ENCODE results near the gene FAS. TPM values are rescaled to one million over a fixed set of nuclear protein-coding genes. Genes with fewer than 3 reads are reported as not detected.
"Not testable (repeated sequence)": the region's sequence is repeated elsewhere in the genome, so short reads cannot be mapped to it uniquely, and the experiment has no call there.

FAS gene
- total RNA-seq, 2 donors from 2014 or later = 80.0 to 82.8 TPM

DNA sequence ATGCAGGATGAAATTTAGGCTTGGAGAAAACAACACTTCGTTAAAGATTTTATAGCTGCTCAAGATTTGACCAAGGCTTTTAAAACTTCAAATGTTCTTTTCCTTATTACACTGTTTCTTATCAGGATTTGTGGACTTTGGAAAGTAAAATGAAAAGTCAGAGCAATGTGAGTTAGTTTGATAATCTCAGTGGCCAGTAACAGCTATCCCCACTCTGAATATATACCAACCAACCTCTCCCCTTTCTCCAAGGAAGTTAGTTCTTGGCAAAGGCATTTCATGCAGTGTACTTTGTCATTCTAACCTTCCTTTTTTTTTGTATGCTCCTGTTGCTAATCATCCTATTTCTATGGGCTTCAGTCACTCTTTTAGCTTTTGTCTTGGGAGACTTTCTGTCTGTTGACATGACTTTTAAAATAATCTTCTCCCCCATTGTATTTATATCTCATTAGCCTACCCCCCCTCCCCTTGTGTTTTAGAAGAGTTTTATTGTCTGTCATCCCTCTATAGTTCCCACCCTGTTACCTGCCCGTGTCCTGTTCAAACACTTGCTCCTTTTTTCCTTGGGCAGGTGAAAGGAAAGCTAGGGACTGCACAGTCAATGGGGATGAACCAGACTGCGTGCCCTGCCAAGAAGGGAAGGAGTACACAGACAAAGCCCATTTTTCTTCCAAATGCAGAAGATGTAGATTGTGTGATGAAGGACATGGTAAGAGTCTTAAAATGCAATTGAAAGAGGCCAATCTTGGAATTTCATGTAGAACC lies 16.7 kb downstream of the FAS start:
- peaks cover 25% of the 10 kb centered on the region for H3K4me1 Mint-ChIP-seq

DNA sequence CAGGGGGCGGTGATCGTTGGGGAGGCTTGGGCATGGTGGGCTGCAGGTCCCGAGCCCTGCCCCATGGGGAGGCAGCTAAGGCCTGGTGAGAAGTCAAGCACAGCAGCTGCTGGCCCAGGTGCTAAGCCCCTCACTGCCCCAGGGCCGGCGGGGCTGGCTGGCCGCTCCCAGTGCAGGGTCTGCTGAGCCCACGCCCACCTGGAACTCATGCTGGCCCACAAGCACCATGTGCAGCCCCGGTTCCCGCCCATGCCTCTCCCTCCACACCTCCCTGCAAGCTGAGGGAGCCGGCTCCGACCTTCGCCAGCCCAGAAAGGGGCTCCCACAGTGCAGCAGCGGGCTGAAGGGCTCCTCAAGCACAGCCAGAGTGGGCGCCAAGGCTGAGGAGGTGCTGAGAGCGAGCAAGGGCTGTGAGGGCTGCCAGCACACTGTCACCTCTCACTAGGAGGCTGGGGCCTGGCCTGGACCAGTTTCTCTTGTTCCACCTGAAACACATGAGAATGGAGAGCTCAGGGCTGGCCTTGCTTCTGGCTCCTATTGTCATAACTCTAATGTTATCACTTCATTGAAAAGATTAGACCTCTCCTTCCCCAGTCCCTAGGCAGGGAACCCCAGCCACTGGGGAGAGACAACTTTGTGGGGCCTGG lies 28.2 kb downstream of the FAS start:
- H3K4me3 Mint-ChIP-seq; H3K9me3 ChIP-seq (ENCODE audit: control insufficient read depth, low read length, poor library complexity, severe bottlenecking); DNase-seq; H3K27me3 Mint-ChIP-seq; ATAC-seq; H3K4me1 Mint-ChIP-seq: not testable (repeated sequence)
- Mint-ChIP-seq H3K27ac (peak overlapping the region; percentile 37), H3K36me3 (ENCODE audit: low read depth) (peaks cover 14% of the 10 kb centered on the region)

More for the DNA sequence above, 16.7 kb downstream of the FAS start:
- H3K27me3 Mint-ChIP-seq = no peaks in the 10 kb centered on the region
- H3K36me3 Mint-ChIP-seq (ENCODE audit: low read depth) = peaks cover 8% of the 10 kb centered on the region
- no peaks in the 10 kb centered on the region for H3K9me3 ChIP-seq (ENCODE audit: control insufficient read depth, low read length, poor library complexity, severe bottlenecking)
- ATAC-seq (no peak), DNase-seq (no peak)
- peak overlapping the region; percentile 21 for H3K27ac Mint-ChIP-seq
- no peak overlapping the region for H3K4me3 Mint-ChIP-seq

GRCh38 chr10:89019569-89020327 lies 29.1 kb downstream of the FAS start:
- Mint-ChIP-seq H3K36me3 (ENCODE audit: low read depth) (peaks cover 14% of the 10 kb centered on the region), H3K4me3 (no peak overlapping the region), H3K27ac (peak overlapping the region; percentile 37)

GRCh38 chr10:89021526-89021925 lies 30.9 kb downstream of the FAS start:
- not testable (repeated sequence) for DNase-seq; H3K4me3 Mint-ChIP-seq; H3K9me3 ChIP-seq (ENCODE audit: control insufficient read depth, low read length, poor library complexity, severe bottlenecking); ATAC-seq; H3K27me3 Mint-ChIP-seq
- Mint-ChIP-seq H3K36me3 (ENCODE audit: low read depth) (peaks cover 19% of the 10 kb centered on the region), H3K4me1 (peaks cover 11% of the 10 kb centered on the region), H3K27ac (peak overlapping the region; percentile 43)

More at GRCh38 chr10:89019569-89020327, 29.1 kb downstream of the FAS start:
- ATAC-seq (no peak), DNase-seq (no peak)
- Mint-ChIP-seq H3K27me3 (no peaks in the 10 kb centered on the region), H3K4me1 (peaks cover 8% of the 10 kb centered on the region)
- H3K9me3 ChIP-seq (ENCODE audit: control insufficient read depth, low read length, poor library complexity, severe bottlenecking) = no peaks in the 10 kb centered on the region

- H3K4me1 Mint-ChIP-seq = peaks cover 12% of the 10 kb centered on the region
- DNase-seq = no peak
- H3K36me3 Mint-ChIP-seq (ENCODE audit: low read depth) = peaks cover 15% of the 10 kb centered on the region
- H3K27me3 Mint-ChIP-seq = no peaks in the 10 kb centered on the region
- H3K4me3 Mint-ChIP-seq = no peak overlapping the region
- no peaks in the 10 kb centered on the region for H3K9me3 ChIP-seq (ENCODE audit: control insufficient read depth, low read length, poor library complexity, severe bottlenecking)
- ATAC-seq = no peak
- no peak overlapping the region for H3K27ac Mint-ChIP-seq
Measured at GRCh38 chr10:89022734-89023133, 32.1 kb downstream of the FAS start.

GRCh38 chr10:89025453-89025852 lies 34.9 kb downstream of the FAS start:
- Mint-ChIP-seq H3K27me3 (no peaks in the 10 kb centered on the region), H3K27ac (peak overlapping the region; percentile 69), H3K4me1 (peaks cover 15% of the 10 kb centered on the region), H3K36me3 (ENCODE audit: low read depth) (peaks cover 10% of the 10 kb centered on the region), H3K4me3 (no peak overlapping the region)
- DNase-seq (no peak), ATAC-seq (no peak)
- H3K9me3 ChIP-seq (ENCODE audit: control insufficient read depth, low read length, poor library complexity, severe bottlenecking) = no peaks in the 10 kb centered on the region

- no peaks in the 10 kb centered on the region for H3K9me3 ChIP-seq (ENCODE audit: control insufficient read depth, low read length, poor library complexity, severe bottlenecking)
- Mint-ChIP-seq H3K4me1 (peaks cover 20% of the 10 kb centered on the region), H3K4me3 (no peak overlapping the region), H3K27me3 (no peaks in the 10 kb centered on the region), H3K36me3 (ENCODE audit: low read depth) (peaks cover 8% of the 10 kb centered on the region), H3K27ac (peak overlapping the region; percentile 67)
- no peak for ATAC-seq
- DNase-seq = no peak
Measured at GRCh38 chr10:89029181-89029580, 38.6 kb downstream of the FAS start.

- DNase-seq (peak; percentile 34 to 56 (median 42)), ATAC-seq (peak; percentile 84)
- Mint-ChIP-seq H3K4me1 (peaks cover 20% of the 10 kb centered on the region), H3K4me3 (no peak overlapping the region), H3K36me3 (ENCODE audit: low read depth) (peaks cover 7% of the 10 kb centered on the region), H3K27ac (no peak overlapping the region), H3K27me3 (no peaks in the 10 kb centered on the region)
- H3K9me3 ChIP-seq (ENCODE audit: control insufficient read depth, low read length, poor library complexity, severe bottlenecking) = no peaks in the 10 kb centered on the region
Measured at GRCh38 chr10:89029785-89030437, 39.3 kb downstream of the FAS start.

- DNase-seq (no peak), ATAC-seq (no peak)
- H3K36me3 Mint-ChIP-seq (ENCODE audit: low read depth) = peaks cover 5% of the 10 kb centered on the region
- no peak overlapping the region for H3K4me3 Mint-ChIP-seq
- H3K27me3 Mint-ChIP-seq = no peaks in the 10 kb centered on the region
- no peaks in the 10 kb centered on the region for H3K9me3 ChIP-seq (ENCODE audit: control insufficient read depth, low read length, poor library complexity, severe bottlenecking)
- H3K27ac Mint-ChIP-seq = no peak overlapping the region
- H3K4me1 Mint-ChIP-seq = peaks cover 18% of the 10 kb centered on the region
Measured at GRCh38 chr10:89030791-89031190, 40.2 kb downstream of the FAS start.

GRCh38 chr10:89032141-89032891 lies 41.7 kb downstream of the FAS start:
- H3K9me3 ChIP-seq (ENCODE audit: control insufficient read depth, low read length, poor library complexity, severe bottlenecking) = no peaks in the 10 kb centered on the region
- DNase-seq (no peak), ATAC-seq (peak; percentile 28)
- no peak overlapping the region for H3K4me3 Mint-ChIP-seq
- H3K4me1 Mint-ChIP-seq = peaks cover 18% of the 10 kb centered on the region
- H3K36me3 Mint-ChIP-seq (ENCODE audit: low read depth) = peaks cover 2% of the 10 kb centered on the region
- no peak overlapping the region for H3K27ac Mint-ChIP-seq
- no peaks in the 10 kb centered on the region for H3K27me3 Mint-ChIP-seq

DNA sequence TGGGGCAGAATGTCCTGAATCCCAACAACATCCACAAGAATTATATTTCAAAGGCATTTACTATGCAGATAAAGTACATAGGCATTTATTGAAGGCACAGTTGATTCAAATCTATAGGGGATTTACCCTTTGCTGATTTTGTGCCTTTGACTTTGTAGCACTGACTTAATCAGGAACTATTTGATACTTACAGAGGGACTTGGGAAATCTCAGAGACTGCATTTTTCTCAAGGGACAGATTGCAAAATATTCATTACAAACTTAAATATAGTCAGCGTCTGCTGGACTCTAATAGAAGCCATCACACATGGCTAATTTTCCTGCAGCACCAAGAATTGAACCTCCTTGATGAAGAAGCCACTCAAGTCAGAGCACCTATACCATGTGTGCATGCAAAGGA lies 44.9 kb downstream of the FAS start:
- Mint-ChIP-seq H3K27me3 (no peaks in the 10 kb centered on the region), H3K4me3 (no peak overlapping the region), H3K36me3 (ENCODE audit: low read depth) (peaks cover 5% of the 10 kb centered on the region), H3K4me1 (peaks cover 11% of the 10 kb centered on the region), H3K27ac (no peak overlapping the region)
- no peaks in the 10 kb centered on the region for H3K9me3 ChIP-seq (ENCODE audit: control insufficient read depth, low read length, poor library complexity, severe bottlenecking)
- DNase-seq = no peak
- ATAC-seq = no peak

GRCh38 chr10:89037096-89037495 lies 46.5 kb downstream of the FAS start:
- no peaks in the 10 kb centered on the region for H3K27me3 Mint-ChIP-seq
- H3K36me3 Mint-ChIP-seq (ENCODE audit: low read depth) = peaks cover 6% of the 10 kb centered on the region
- ATAC-seq (no peak), DNase-seq (no peak)
- H3K27ac Mint-ChIP-seq = no peak overlapping the region
- H3K4me1 Mint-ChIP-seq = peaks cover 12% of the 10 kb centered on the region
- no peaks in the 10 kb centered on the region for H3K9me3 ChIP-seq (ENCODE audit: control insufficient read depth, low read length, poor library complexity, severe bottlenecking)
- no peak overlapping the region for H3K4me3 Mint-ChIP-seq
